Endodermal cell (in vitro differentiated cells): ENCODE measurements around the gene ADRM1. TPM values are rescaled to one million over a fixed set of nuclear protein-coding genes. Genes with fewer than 3 reads are reported as not detected.

Experiments used
- DNase-seq: peaks from one replicate; pipeline ENCODE4 v3.0.0-alpha.2; 2017
- H3K27ac ChIP-seq: 2 replicates; pipeline ENCODE4 v1.5.1; 2013; ENCODE audit warnings: mild to moderate bottlenecking, low read depth, low read length, moderate library complexity
- H3K27me3 ChIP-seq: 2 replicates; pipeline ENCODE4 v1.6.1; 2013; ENCODE audit warnings: mild to moderate bottlenecking, low read length, moderate library complexity; ENCODE audit not compliant: insufficient read depth, control insufficient read depth, poor library complexity, severe bottlenecking
- H3K36me3 ChIP-seq: 2 replicates; pipeline ENCODE4 v1.7.0; 2013; ENCODE audit warnings: mild to moderate bottlenecking, low read length, moderate library complexity; ENCODE audit not compliant: control insufficient read depth, insufficient read depth
- H3K4me1 ChIP-seq: one replicate; pipeline ENCODE4 v1.7.0; 2013; ENCODE audit warnings: low read length; ENCODE audit not compliant: control insufficient read depth, insufficient read depth
- H3K4me3 ChIP-seq: 2 replicates; pipeline ENCODE4 v1.5.1; 2013; ENCODE audit warnings: mild to moderate bottlenecking, low read length, moderate library complexity
- H3K9ac ChIP-seq: 2 replicates; pipeline ENCODE4 v1.6.1; 2013; ENCODE audit warnings: mild to moderate bottlenecking, low read length, moderate library complexity; ENCODE audit not compliant: poor library complexity, severe bottlenecking; ENCODE audit errors: extremely low read depth
- H3K9me3 ChIP-seq: 2 replicates; pipeline ENCODE4 v1.6.1; 2013; ENCODE audit warnings: mild to moderate bottlenecking, low read length, moderate library complexity; ENCODE audit not compliant: control insufficient read depth
- H3K27ac Mint-ChIP-seq: 2 replicates; pipeline ENCODE4 v1.8.0; 2020; ENCODE audit warnings: mixed read lengths
- H3K27me3 Mint-ChIP-seq: 2 replicates; pipeline ENCODE4 v1.8.0; 2021; ENCODE audit warnings: mild to moderate bottlenecking, mixed read lengths; ENCODE audit not compliant: insufficient read depth
- H3K36me3 Mint-ChIP-seq: 2 replicates; pipeline ENCODE4 v1.8.0; 2020; ENCODE audit warnings: low read depth, mixed read lengths
- H3K4me1 Mint-ChIP-seq: 2 replicates; pipeline ENCODE4 v1.8.0; 2020; ENCODE audit warnings: mixed read lengths
- H3K4me3 Mint-ChIP-seq: 2 replicates; pipeline ENCODE4 v1.8.0; 2020; ENCODE audit warnings: mild to moderate bottlenecking, moderate library complexity, mixed read lengths
- H3K9me3 Mint-ChIP-seq: 2 replicates; pipeline ENCODE4 v1.8.0; 2020; ENCODE audit warnings: mild to moderate bottlenecking, mixed read lengths
- WGBS, 2 experiments: methylation state at CpG; one replicate each; pipeline versions ENCODE4 v1.1.5 to v1.1.7; 2013; ENCODE audit warnings: missing lambda C conversion rate in 2 of 2, mixed read lengths in 1 of 2; ENCODE audit not compliant: insufficient coverage in 1 of 2, insufficient read length in 1 of 2; 5-methylcytosine and 5-hydroxymethylcytosine counted together
- total RNA-seq, 2 donors: library from RNA; stranded (reverse); fragmentation: NEBNext Ultra II Directional in 1 of 2; extraction: Animal tissue kit (Norgen Biotek cat#: 25700) in 1 of 2; gene quantifications; 2 replicates in 1 of 2; 3 replicates in 1 of 2; pipeline ENCODE4 v1.2.1, GENCODE V29; 2021
- TF ChIP-seq, protein P1 (sequence below): fragments of 200-600 bp; sonication (generic); conservative IDR thresholded peaks from 2 replicates; pipeline ENCODE4 v1.5.0; 2021; ENCODE audit warnings: antibody characterized with exemption, mild to moderate bottlenecking

The ADRM1 gene
- total RNA-seq, 2 donors from 2014 or later, result 105 to 106 TPM

GRCh38 chr20:62294516-62294915 lies 8.3 kb upstream of the ADRM1 start:
- 88 to 97% methylated on average over 17 of the region's 17 CpGs for WGBS, 2 experiments
- H3K4me1 Mint-ChIP-seq, result no peaks in the 10 kb centered on the region
- no peaks in the 10 kb centered on the region for H3K9me3 Mint-ChIP-seq
- peaks cover 49% of the 10 kb centered on the region for H3K36me3 Mint-ChIP-seq
- no peaks in the 10 kb centered on the region for H3K9me3 ChIP-seq
- H3K4me3 ChIP-seq, result no peak overlapping the region
- TF ChIP-seq, protein P1, sequence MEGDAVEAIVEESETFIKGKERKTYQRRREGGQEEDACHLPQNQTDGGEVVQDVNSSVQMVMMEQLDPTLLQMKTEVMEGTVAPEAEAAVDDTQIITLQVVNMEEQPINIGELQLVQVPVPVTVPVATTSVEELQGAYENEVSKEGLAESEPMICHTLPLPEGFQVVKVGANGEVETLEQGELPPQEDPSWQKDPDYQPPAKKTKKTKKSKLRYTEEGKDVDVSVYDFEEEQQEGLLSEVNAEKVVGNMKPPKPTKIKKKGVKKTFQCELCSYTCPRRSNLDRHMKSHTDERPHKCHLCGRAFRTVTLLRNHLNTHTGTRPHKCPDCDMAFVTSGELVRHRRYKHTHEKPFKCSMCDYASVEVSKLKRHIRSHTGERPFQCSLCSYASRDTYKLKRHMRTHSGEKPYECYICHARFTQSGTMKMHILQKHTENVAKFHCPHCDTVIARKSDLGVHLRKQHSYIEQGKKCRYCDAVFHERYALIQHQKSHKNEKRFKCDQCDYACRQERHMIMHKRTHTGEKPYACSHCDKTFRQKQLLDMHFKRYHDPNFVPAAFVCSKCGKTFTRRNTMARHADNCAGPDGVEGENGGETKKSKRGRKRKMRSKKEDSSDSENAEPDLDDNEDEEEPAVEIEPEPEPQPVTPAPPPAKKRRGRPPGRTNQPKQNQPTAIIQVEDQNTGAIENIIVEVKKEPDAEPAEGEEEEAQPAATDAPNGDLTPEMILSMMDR, result no peak
- no peak overlapping the region for H3K4me3 Mint-ChIP-seq
- H3K36me3 ChIP-seq, result peaks cover 55% of the 10 kb centered on the region
- H3K4me1 ChIP-seq, result no peaks in the 10 kb centered on the region
- no peak overlapping the region for H3K9ac ChIP-seq
- H3K27ac ChIP-seq, result no peak overlapping the region
- no peaks in the 10 kb centered on the region for H3K27me3 ChIP-seq
- no peaks in the 10 kb centered on the region for H3K27me3 Mint-ChIP-seq
- no peak for DNase-seq
- no peak overlapping the region for H3K27ac Mint-ChIP-seq

- Mint-ChIP-seq H3K27ac (no peak overlapping the region), H3K4me1 (no peaks in the 10 kb centered on the region), H3K9me3 (peaks cover 1% of the 10 kb centered on the region), H3K27me3 (no peaks in the 10 kb centered on the region), H3K4me3 (no peak overlapping the region), H3K36me3 (peaks cover 38% of the 10 kb centered on the region)
- Histone ChIP-seq H3K36me3 (peaks cover 42% of the 10 kb centered on the region), H3K27ac (no peak overlapping the region), H3K4me1 (no peaks in the 10 kb centered on the region), H3K4me3 (no peak overlapping the region), H3K27me3 (no peaks in the 10 kb centered on the region), H3K9me3 (no peaks in the 10 kb centered on the region), H3K9ac (no peak overlapping the region)
- 93 to 95% methylated on average over 21 to 30 of the region's 30 CpGs for WGBS, 2 experiments
- TF ChIP-seq, protein P1, result no peak
- DNase-seq, result no peak
These were observed 5.9 kb upstream of the ADRM1 start for GRCh38 chr20:62296724-62297448.

GRCh38 chr20:62297449-62298227 lies 5.2 kb upstream of the ADRM1 start:
- Histone ChIP-seq H3K36me3 (peaks cover 35% of the 10 kb centered on the region), H3K9ac (no peak overlapping the region), H3K27ac (no peak overlapping the region), H3K27me3 (no peaks in the 10 kb centered on the region), H3K4me3 (no peak overlapping the region), H3K9me3 (no peaks in the 10 kb centered on the region), H3K4me1 (no peaks in the 10 kb centered on the region)
- DNase-seq, result no peak
- TF ChIP-seq, protein P1, result no peak
- 91 to 96% methylated on average over 26 to 29 of the region's 29 CpGs for WGBS, 2 experiments
- peaks cover 1% of the 10 kb centered on the region for H3K9me3 Mint-ChIP-seq
- peaks cover 31% of the 10 kb centered on the region for H3K36me3 Mint-ChIP-seq
- no peaks in the 10 kb centered on the region for H3K27me3 Mint-ChIP-seq
- no peak overlapping the region for H3K4me3 Mint-ChIP-seq
- H3K4me1 Mint-ChIP-seq, result no peaks in the 10 kb centered on the region
- H3K27ac Mint-ChIP-seq, result no peak overlapping the region
